Upper lobe of right lung (tissue), 1 donor: ENCODE data around the gene PEPD. TPM values are rescaled to one million over a fixed set of nuclear protein-coding genes. Genes with fewer than 3 reads are reported as not detected.

Experiments
- ATAC-seq: fragments of 200-7000 bp; cut with Tn5 transposase; one replicate; pipeline ENCODE4 v1.9.1; 2020; ENCODE audit warnings: mild to moderate bottlenecking, moderate library complexity
- DNase-seq: peaks from one replicate; pipeline ENCODE4 v3.0.0-alpha.2; 2020
- H3K27ac ChIP-seq: fragments of 200-600 bp; one replicate; pipeline ENCODE4 v1.8.0; 2022
- H3K27me3 ChIP-seq: fragments of 200-600 bp; one replicate; pipeline ENCODE4 v1.8.0; 2022; ENCODE audit warnings: mild to moderate bottlenecking
- H3K36me3 ChIP-seq: fragments of 200-600 bp; one replicate; pipeline ENCODE4 v1.8.0; 2022
- H3K4me1 ChIP-seq: fragments of 200-600 bp; one replicate; pipeline ENCODE4 v1.8.0; 2022
- H3K4me3 ChIP-seq: fragments of 200-600 bp; one replicate; pipeline ENCODE4 v1.8.0; 2022; ENCODE audit warnings: mild to moderate bottlenecking
- H3K9me3 ChIP-seq: fragments of 200-600 bp; one replicate; pipeline ENCODE4 v1.8.0; 2022
- intact Hi-C: fragments of 100-400 bp; cut with DNase I; formaldehyde crosslinking; loops from one replicate; pipeline ENCODE4 v1.11.0; 2022
- total RNA-seq: library from RNA; stranded (reverse); fragmentation: NEBNext Ultra II Directional; extraction: Animal tissue kit (Norgen Biotek cat#: 25700); gene quantifications from one replicate; pipeline ENCODE4 v1.2.1, GENCODE V29; 2021
- TF ChIP-seq, protein P1 (sequence below): fragments of 200-600 bp; IDR thresholded peaks from one replicate; pipeline ENCODE4 v1.8.0; 2022; ENCODE audit warnings: antibody characterized with exemption
- donor health status: DM: no; HTN: yes; CAD: no; lungs with severe emphysema.

PEPD gene
- total RNA-seq, 1 donor from 2014 or later = 78.4 TPM

DNA sequence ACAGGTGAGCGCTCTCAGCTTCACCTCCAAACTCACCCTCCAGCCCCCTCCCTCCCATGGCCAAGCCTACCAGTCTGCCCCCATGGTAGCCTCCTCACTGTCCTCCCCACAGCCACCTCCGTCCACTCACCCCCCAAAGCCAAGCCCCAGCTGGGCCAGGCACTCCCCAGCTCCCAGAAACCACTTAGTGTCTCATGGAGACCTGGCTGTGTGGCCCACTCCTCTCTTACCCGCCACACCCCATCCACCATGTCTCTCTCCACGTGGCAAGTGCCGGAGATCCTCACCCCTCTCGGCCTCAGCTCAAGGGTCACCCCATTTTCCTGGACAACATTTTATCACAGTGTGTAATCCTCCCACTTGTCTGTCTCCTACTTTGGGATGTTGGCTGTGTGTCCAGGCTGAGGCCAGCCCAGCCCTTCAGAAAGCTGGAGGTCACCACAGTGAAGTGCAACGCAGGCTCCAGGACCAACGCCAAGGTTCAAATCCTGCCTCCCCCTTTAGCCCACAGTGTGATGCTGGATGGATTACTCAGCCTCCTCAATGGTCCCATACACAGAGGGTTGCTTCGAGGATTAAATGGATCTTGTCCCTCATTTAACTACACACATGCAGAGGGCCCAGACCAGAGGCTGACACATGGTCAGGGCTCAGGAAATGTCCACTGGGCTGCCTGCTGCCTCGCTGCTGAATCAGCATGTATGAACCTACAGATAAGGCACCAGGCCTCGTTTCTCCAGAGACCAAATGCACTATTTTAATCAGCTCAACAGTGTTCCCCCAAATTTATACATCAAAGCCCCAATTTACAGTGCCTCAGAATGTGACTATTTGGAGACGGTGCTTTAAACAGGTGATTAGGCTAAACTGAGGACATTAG lies 76.8 kb downstream of the PEPD start:
- ATAC-seq (no peak), DNase-seq (peak; percentile 34)
- TF ChIP-seq, protein P1, sequence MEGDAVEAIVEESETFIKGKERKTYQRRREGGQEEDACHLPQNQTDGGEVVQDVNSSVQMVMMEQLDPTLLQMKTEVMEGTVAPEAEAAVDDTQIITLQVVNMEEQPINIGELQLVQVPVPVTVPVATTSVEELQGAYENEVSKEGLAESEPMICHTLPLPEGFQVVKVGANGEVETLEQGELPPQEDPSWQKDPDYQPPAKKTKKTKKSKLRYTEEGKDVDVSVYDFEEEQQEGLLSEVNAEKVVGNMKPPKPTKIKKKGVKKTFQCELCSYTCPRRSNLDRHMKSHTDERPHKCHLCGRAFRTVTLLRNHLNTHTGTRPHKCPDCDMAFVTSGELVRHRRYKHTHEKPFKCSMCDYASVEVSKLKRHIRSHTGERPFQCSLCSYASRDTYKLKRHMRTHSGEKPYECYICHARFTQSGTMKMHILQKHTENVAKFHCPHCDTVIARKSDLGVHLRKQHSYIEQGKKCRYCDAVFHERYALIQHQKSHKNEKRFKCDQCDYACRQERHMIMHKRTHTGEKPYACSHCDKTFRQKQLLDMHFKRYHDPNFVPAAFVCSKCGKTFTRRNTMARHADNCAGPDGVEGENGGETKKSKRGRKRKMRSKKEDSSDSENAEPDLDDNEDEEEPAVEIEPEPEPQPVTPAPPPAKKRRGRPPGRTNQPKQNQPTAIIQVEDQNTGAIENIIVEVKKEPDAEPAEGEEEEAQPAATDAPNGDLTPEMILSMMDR = no peak
- Histone ChIP-seq H3K4me1 (no peaks in the 10 kb centered on the region), H3K9me3 (no peaks in the 10 kb centered on the region), H3K36me3 (no peaks in the 10 kb centered on the region), H3K27me3 (no peaks in the 10 kb centered on the region), H3K4me3 (no peak overlapping the region), H3K27ac (no peak overlapping the region)
- intact Hi-C loops = no loop called here

GRCh38 chr19:33443638-33444561 lies 77.7 kb downstream of the PEPD start:
- Histone ChIP-seq H3K9me3 (no peaks in the 10 kb centered on the region), H3K36me3 (no peaks in the 10 kb centered on the region), H3K4me3 (no peak overlapping the region), H3K27me3 (no peaks in the 10 kb centered on the region), H3K4me1 (no peaks in the 10 kb centered on the region), H3K27ac (no peak overlapping the region)
- DNase-seq = peak; percentile 54
- ATAC-seq = no peak
- intact Hi-C loops = no loop called here
- TF ChIP-seq, protein P1 = no peak

- intact Hi-C loops = no loop called here
Measured at GRCh38 chr19:33442706-33443105, 78.9 kb downstream of the PEPD start.

DNA sequence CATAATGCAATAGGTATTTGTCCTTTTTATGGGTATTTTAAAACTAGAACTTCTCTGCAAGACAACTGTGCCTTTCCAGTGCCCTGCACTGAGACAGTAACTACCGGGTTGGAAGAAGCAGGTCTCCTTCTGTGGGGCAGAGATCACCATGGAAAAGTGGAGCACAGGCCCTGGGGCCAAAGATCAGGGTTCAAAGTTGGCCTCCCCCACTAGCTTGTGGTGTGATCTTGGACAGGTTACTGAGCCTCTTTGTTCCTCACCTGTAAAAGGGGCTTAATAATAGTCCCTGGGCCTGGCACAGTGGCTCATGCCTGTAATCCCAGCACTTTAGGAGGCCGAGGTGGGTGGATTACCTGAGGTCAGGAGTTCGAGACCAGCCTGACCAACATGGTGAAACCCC lies 79.8 kb downstream of the PEPD start:
- Histone ChIP-seq H3K27ac (no peak overlapping the region), H3K4me1 (no peaks in the 10 kb centered on the region), H3K36me3 (no peaks in the 10 kb centered on the region), H3K27me3 (no peaks in the 10 kb centered on the region), H3K9me3 (no peaks in the 10 kb centered on the region), H3K4me3 (no peak overlapping the region)
- no peak for ATAC-seq
- TF ChIP-seq, protein P1 = no peak
- DNase-seq = no peak
- intact Hi-C loops = no loop called here

More at GRCh38 chr19:33442706-33443105, 78.9 kb downstream of the PEPD start:
- H3K9me3 ChIP-seq = no peaks in the 10 kb centered on the region
- TF ChIP-seq, protein P1 = no peak
- H3K27ac ChIP-seq = no peak overlapping the region
- ATAC-seq (no peak), DNase-seq (peak; percentile 35)
- H3K4me1 ChIP-seq = no peaks in the 10 kb centered on the region
- H3K27me3 ChIP-seq = no peaks in the 10 kb centered on the region
- H3K4me3 ChIP-seq = no peak overlapping the region
- no peaks in the 10 kb centered on the region for H3K36me3 ChIP-seq

GRCh38 chr19:33441277-33441699 lies 80.3 kb downstream of the PEPD start:
- H3K36me3 ChIP-seq = no peaks in the 10 kb centered on the region
- no peak overlapping the region for H3K27ac ChIP-seq
- TF ChIP-seq, protein P1 = no peak
- intact Hi-C loops = no loop called here
- no peaks in the 10 kb centered on the region for H3K4me1 ChIP-seq
- H3K4me3 ChIP-seq = no peak overlapping the region
- no peaks in the 10 kb centered on the region for H3K27me3 ChIP-seq
- no peaks in the 10 kb centered on the region for H3K9me3 ChIP-seq
- DNase-seq (peak; percentile 57), ATAC-seq (no peak)
